ENCODE results near the gene PIM1.

DNA sequence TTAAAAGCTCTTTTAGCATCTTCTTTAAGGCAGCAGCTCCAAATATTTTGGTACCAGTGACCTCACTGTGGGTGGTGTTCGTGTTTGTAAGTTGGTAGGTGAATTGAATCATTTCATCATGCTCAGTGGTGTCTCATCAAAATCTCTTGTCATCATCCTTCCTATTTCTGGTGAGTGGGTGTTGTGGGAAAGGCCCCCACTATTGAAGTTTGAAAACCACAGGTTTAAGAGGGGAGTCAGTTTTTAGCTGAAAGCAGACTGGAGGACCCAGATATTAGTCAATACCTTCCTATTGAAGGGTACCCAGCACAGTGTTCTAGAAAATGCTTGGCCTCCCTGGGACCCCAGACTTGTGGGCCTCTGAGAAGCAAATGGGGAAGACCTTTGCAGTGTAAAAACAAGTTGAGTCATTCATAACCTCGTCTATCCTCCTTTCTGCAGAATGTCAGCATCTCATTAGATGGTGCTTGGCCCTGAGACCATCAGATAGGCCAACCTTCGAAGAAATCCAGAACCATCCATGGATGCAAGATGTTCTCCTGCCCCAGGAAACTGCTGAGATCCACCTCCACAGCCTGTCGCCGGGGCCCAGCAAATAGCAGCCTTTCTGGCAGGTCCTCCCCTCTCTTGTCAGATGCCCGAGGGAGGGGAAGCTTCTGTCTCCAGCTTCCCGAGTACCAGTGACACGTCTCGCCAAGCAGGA is 3.7 kb downstream of the PIM1 start:
- TF ChIP-seq EZH2 (IDR thresholded peaks at IDR 0.05) (no peak), POLR2AphosphoS5 (IDR thresholded peaks at IDR 0.05; ENCODE audit: borderline replicate concordance, low read depth, low read length) (no peak)
